Gastroesophageal sphincter (tissue), 3 donors: ENCODE measurements around the gene CPXM2.

Source experiments
- POLR2AphosphoS5 ChIP-seq: sonication (generic); formaldehyde crosslinking; IDR thresholded peaks from one replicate; pipeline ENCODE4 v1.6.1; 2017; ENCODE audit warnings: antibody characterized with exemption
- TF ChIP-seq, protein P1 (sequence below), 4 experiments: fragments of 200-600 bp in 2 of 4; fragments of 450-650 bp in 2 of 4; sonication (generic) in 1 of 4; IDR thresholded peaks; one replicate each; pipeline ENCODE4 v1.5.1; 2017 to 2019; ENCODE audit warnings: antibody characterized with exemption in 4 of 4, mild to moderate bottlenecking in 2 of 4, moderate library complexity in 2 of 4

DNA sequence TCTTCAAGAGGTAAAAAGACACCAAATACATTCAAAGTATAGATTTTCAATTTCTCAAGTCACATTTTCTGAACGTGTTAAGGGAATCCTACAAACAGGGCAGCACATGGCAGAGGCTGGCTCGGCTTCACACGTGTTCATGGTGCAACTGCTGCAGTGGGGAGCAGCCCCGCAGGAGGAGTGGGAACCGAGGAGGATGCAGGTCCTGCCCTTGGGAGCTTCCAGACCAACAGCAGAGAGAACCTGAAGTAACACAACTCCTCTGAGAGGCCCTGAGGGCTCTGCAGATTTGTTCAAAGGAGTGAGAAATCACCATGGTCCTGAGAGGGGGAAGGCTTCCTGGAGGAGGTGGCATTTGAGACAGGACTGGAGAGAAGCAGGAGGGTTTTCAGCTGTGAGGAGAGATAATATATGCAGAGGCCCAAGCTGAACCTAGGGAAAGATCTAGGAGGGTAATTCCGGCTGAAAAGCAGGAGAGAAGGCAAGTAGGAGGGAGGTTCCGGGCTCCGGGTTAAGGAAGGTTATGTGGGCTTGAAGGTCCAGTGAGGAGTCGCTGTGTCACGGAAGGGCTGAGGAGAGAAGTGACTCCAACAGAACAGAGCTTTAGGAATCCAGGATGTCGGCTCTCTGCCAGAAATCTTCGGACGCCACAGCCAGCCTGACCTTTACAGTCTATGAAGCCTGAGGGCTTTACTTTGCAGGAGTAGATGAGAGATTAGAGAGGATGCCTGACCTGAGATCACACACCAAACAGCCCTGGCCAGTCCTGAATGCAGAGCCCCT is 148.0 kb downstream of the CPXM2 start:
- TF ChIP-seq POLR2AphosphoS5: peak; percentile 29
- TF ChIP-seq, protein P1, sequence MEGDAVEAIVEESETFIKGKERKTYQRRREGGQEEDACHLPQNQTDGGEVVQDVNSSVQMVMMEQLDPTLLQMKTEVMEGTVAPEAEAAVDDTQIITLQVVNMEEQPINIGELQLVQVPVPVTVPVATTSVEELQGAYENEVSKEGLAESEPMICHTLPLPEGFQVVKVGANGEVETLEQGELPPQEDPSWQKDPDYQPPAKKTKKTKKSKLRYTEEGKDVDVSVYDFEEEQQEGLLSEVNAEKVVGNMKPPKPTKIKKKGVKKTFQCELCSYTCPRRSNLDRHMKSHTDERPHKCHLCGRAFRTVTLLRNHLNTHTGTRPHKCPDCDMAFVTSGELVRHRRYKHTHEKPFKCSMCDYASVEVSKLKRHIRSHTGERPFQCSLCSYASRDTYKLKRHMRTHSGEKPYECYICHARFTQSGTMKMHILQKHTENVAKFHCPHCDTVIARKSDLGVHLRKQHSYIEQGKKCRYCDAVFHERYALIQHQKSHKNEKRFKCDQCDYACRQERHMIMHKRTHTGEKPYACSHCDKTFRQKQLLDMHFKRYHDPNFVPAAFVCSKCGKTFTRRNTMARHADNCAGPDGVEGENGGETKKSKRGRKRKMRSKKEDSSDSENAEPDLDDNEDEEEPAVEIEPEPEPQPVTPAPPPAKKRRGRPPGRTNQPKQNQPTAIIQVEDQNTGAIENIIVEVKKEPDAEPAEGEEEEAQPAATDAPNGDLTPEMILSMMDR (IDR thresholded peaks at IDR 0.05): no peak
